GM21390 (cell line): ENCODE measurements around the gene IKZF3.
"Not testable (repeated sequence)": the region's sequence is repeated elsewhere in the genome, so short reads cannot be mapped to it uniquely, and the experiment has no call there.

Experiments
- ATAC-seq: cut with Tn5 transposase; IDR thresholded peaks from one replicate; pipeline ENCODE4 v1.9.1; 2021; ENCODE audit not compliant: unreplicated experiment

Gene IKZF3

GRCh38 chr17:39742126-39742855, 121.8 kb downstream of the IKZF3 start:
- no peak for ATAC-seq

GRCh38 chr17:39740357-39741111, 123.6 kb downstream of the IKZF3 start:
- no peak for ATAC-seq

GRCh38 chr17:39739885-39740356, 124.2 kb downstream of the IKZF3 start:
- no peak for ATAC-seq

GRCh38 chr17:39738983-39739884, 124.9 kb downstream of the IKZF3 start:
- no peak for ATAC-seq

GRCh38 chr17:39738568-39738901, 125.6 kb downstream of the IKZF3 start:
- no peak for ATAC-seq

GRCh38 chr17:39737760-39738567, 126.1 kb downstream of the IKZF3 start, which contains the start of gene GRB7:
Gene GRB7, plus strand, starts transcription at chr17:39737938. Its CDS starts 4,364 bp downstream, at chr17:39742302.
- no peak for ATAC-seq

GRCh38 chr17:39737206-39737759, 126.8 kb downstream of the IKZF3 start:
- ATAC-seq: no peak

- no peak for ATAC-seq
These were observed 127.6 kb downstream of the IKZF3 start for GRCh38 chr17:39736319-39737165.

GRCh38 chr17:39735882-39736281, 128.2 kb downstream of the IKZF3 start:
- ATAC-seq: no peak

GRCh38 chr17:39732586-39732985, 131.5 kb downstream of the IKZF3 start:
- no peak for ATAC-seq

- ATAC-seq: peak; percentile 83
These were observed 133.8 kb downstream of the IKZF3 start, which contains the start of gene MIEN1 for GRCh38 chr17:39730095-39730921. Gene MIEN1, minus strand, starts transcription at chr17:39730532. Its CDS starts 37 bp downstream, at chr17:39730495.

- ATAC-seq: no peak
These were observed 134.7 kb downstream of the IKZF3 start for GRCh38 chr17:39729280-39729851.

- no peak for ATAC-seq
These were observed 136.6 kb downstream of the IKZF3 start for GRCh38 chr17:39727556-39727955.

GRCh38 chr17:39726617-39727016, 137.5 kb downstream of the IKZF3 start:
- ATAC-seq: no peak

GRCh38 chr17:39725923-39726322, 138.2 kb downstream of the IKZF3 start:
- ATAC-seq: not testable (repeated sequence)

GRCh38 chr17:39724731-39725130, 139.4 kb downstream of the IKZF3 start:
- ATAC-seq: no peak

- ATAC-seq: no peak
These were observed 140.9 kb downstream of the IKZF3 start for GRCh38 chr17:39722965-39723848.
